GM20431 (cell line): ENCODE results near the gene PAWR.
"Not testable (repeated sequence)": the region's sequence is repeated elsewhere in the genome, so short reads cannot be mapped to it uniquely, and the experiment has no call there.

Experiments
- in situ Hi-C: fragments of 300-500 bp; cut with MseI, MboI; formaldehyde crosslinking; loops from one replicate; pipeline ENCODE4 v1.15.0; 2020; ENCODE audit warnings: low sequenced_read_pairs; ENCODE audit not compliant: unreplicated experiment

The PAWR gene

DNA sequence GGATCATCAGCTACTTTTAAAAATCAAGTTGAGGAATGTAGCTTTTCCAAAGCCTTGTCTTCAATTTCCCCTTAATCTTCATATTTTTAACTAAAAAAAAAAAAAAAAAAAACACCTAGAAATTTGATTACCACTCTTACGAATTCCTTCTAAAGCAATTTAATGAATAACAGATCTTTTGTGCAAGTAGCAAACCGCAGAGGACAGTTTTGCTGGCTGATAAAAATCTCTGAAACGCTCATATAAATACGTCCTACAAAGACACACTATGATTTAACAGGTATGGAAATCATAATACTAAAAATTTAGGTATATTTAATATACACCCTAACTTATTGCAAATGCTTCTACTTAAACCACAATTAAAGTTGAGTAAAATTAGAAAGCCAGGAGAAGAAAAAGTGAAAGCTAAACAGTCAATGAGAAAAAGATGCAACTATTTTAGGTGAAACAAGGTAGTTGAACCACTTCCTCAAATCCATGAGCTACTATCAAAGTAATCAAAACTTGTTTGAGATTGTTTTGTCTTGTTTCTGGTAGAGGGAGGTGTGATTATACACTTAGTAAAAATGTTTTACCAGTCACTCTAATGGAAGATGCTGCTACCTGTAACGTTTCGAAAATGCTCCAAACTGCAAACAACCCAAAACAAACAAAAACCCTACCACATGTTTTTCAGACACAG, 2.2 kb downstream of the PAWR start:
- in situ Hi-C loops = no loop called here

DNA sequence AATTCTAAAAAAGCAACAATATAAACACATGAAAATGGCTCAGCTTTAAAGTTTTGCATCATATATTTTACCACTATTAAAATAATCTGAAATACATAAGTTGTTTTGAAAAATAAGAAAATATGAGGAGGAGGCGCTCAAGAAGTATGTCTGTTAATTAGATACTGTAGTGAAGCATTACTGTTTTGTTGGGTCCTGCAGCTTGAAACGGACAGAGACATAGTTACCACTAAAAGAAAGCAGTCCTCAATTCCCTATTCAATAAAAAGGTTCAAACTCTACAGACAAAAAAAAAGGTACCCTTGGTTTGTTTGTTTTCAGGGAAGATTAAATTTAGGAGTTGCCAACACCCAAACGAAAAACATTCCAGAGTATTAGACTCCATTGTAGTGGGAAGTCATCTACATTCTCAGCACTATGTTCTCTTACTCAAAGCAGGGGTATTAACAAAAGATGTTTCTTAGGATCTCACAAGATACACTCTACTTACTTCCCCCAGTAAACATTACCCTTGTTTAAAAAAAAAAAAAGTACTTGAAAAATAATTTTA, 3.0 kb downstream of the PAWR start:
- in situ Hi-C loops = no loop called here

DNA sequence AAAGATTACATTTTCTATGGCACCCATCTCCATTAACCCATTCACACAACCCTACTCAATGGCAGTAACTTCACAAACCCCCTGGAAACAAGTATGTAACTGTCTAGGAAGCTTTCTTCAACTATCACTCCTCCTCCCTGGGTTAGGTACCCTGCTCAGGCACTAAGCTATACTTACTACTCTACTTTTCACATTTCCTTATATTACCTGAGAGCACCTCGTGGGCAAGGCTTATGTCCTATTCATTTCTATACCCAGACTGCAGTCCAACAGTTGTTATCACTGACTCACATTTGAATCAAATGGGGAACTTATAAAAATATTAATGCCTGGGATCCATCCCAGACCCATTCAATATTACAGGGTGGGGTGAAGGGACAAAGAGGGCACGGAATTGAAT, 4.6 kb downstream of the PAWR start:
- in situ Hi-C loops = no loop called here

DNA sequence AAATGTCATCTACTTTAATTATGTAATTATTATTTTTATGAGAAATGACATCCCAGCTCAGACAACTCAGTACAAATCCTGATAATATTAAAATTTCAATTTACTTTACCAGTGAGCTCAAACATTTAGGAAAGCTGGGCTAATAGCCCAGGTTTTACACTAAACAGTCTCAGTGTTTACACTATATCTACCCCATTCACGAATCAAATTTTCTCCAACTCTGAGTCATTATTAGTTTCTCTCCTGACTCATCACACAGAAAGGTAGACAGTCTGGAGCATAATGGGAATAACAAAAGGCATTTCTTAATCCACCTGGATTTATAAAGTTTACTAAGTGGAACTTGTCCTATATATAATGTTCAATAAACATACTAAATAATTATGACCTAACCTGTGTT, 5.7 kb downstream of the PAWR start:
- in situ Hi-C loops = no loop called here

DNA sequence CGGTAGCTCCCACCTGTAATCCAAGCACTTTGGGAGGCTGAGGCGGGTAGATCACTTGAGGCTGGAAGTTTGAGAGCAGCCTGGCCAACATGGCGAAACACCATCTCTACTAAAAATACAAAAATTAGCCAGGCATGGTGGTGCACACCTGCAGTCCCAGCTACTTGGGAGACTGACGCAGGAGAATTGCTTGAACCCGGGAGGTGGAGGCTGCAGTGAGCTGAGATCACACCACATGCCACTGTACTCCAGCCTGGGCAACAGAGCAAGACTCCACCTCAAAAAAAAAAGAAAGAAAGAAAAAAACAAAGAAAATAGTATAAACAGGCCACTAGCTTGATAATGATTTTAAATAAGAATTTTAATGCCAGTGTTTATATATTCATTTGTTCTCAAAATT, 6.4 kb downstream of the PAWR start:
- in situ Hi-C loops = not testable (repeated sequence)

DNA sequence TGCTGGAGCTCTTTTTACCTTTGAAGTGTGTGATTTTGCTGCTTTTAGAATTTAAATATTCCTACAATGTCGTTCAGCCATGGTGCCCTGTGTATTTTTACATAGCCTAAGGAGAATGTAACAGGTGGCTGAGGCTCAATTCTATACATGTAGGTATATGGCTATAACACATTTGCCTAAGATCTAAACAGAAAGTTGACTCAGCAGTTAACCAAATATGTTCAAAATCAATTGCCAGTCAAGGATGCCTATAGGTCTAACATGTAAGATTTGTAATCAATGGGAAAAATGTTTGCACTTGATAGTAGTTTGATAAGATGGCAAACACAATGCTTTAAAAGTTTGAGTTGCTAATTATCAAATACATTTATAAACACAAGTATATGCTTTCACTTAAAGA, 8.2 kb downstream of the PAWR start:
- in situ Hi-C loops = no loop called here

DNA sequence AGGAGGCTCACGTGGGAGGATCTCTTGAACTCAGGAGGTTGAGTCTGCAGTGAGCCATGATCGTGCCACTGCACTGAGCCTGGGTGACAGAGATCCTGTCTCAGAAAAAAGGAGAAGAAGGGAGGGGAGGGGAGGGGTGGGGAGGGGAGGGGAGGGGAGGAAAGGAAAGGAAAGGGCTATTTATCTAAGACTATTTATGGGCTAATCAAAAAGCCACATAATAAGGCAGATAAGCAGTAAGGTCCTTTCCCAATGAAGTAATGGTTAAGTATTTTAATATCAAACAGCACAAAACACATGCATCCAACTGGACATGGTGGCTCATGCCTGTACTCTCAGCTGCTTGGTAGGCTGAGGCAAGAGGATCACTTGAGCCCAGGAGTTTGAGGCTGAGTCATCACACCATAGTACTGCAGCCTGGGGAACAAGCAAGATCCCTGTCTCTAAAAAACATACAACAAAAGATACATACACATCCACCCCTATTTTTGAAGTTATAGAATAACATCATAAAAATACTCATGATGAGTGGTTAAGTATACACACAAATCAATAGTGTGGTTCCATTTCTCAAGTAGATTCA, 9.7 kb downstream of the PAWR start:
- in situ Hi-C loops = no loop called here

DNA sequence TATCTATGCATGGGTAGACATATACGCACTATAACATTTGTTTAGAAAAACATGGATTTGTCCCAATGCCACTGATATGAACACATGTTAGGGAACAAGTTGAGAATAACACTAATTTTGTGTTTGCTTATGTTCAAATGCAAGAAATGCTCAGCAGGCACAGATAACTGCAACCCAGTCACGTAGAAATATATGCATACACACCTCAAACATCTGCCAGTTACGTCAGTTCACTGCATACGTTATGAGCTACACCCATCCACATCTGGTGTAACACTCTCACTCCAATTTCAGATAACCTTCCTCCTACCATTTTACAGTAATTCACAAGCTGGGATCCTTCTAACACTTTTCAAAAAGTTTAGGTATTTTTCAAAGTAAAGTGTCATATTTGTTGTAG, 10.7 kb downstream of the PAWR start:
- in situ Hi-C loops = no loop called here

DNA sequence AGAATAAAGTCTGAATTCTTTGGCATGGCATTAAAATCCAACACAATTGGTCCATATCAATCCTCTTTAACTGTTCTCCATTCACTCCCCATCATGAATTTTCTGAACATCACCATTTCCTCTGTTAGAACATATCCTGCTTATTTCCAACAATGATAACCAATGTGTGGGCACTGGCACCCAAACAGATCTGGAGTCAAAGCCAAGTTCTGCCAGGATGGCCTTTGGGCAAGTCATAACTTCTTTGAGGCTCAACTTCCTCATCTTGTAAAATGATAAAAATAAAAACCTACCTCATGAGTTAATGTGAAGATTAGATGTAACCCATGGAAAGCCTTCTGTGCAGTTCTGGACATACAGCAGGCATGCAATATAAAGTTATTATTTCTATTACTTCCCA, 12.5 kb downstream of the PAWR start:
- in situ Hi-C loops = no loop called here

DNA sequence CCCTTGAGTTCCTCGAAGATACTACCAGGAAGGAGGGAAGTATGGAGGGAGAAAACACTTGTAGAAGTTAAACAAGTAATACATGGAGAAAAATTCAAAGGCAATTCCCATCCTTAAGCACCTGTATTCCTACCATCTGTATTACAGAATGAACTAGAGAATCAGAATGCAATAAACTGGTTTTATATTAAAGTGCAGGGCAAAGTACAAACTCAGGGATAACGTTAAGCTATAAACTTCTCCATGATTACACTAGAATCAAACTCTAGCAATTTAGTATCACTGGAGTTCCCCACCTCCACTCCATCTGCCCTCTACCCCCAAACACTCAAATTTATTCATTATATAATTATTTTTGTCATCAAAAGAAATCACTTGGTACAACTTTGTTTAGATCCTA, 13.1 kb downstream of the PAWR start:
- in situ Hi-C loops = no loop called here

DNA sequence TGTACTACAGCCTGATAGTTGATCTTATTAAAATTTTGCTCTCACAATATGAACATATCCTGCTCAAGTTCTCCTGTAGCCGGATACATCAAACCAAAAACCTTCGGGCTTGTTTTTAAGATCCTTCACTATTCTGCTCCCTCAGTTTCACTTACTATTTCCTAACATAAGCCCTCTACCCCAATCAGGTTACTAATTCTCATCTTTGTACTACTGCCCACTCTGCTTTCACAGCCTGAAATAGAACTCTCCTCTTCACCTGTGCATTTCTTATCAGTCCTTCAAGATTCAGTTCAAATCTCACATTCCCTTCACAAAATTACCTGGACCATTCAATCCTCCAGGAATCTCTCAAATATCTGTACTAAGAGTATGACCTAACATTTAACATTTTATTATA, 14.2 kb downstream of the PAWR start:
- in situ Hi-C loops = no loop called here

DNA sequence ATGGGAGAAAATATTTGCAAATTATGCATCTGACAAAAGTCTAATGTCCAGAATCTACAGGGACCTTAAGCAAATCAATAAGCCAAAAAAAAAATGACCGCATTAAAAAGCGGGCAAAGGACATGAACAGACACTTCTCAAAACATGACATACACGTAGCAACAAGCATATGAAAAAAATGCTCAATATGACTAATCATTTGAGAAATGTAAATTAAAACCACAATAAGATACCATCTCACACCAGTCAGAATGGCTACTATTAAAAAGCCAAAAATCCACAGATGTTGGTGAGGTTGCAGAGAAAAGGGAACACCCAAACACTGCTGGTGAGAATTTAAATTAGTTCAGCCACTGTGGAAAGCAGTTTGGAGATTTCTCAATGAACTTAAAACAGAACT, 16.1 kb downstream of the PAWR start:
- in situ Hi-C loops = no loop called here

DNA sequence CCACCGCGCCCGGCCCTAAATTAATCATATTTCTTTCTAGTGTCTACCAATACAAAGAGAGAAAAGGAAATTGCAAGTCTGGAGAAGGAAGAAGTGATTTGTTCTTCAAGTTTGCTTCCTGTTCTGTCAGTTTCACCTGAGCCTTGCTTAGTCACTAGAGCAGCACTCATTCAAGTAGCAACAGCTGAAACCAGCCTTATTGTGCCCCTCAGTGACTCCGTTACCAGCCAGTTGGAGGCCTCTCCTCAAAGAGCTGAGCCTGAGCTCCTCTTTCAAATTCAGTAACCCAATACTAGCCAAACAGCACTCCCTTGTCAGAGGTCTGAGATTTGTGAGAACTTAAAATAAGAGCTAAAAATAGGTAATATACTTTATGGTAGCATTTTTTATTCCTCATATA, 17.4 kb downstream of the PAWR start:
- in situ Hi-C loops = no loop called here

DNA sequence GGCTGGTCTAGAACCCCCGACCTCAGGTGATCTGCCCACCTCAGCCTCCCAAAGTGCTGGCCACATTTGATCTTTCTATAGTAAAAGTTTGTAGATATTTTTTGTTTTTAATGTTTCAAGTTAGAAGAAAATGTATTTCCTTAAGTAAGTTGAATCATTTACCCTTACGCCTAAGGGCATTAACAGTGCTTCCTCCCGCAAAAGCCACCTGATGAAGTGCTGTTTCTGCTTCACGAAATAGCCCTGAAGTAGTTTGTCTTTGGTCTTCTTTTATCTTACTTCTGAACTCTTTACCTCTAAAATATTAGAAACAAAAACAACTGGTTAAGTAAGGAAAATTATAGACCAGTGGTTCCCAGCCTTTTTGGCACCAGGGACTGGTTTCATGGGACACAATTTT, 22.7 kb downstream of the PAWR start:
- in situ Hi-C loops = no loop called here

DNA sequence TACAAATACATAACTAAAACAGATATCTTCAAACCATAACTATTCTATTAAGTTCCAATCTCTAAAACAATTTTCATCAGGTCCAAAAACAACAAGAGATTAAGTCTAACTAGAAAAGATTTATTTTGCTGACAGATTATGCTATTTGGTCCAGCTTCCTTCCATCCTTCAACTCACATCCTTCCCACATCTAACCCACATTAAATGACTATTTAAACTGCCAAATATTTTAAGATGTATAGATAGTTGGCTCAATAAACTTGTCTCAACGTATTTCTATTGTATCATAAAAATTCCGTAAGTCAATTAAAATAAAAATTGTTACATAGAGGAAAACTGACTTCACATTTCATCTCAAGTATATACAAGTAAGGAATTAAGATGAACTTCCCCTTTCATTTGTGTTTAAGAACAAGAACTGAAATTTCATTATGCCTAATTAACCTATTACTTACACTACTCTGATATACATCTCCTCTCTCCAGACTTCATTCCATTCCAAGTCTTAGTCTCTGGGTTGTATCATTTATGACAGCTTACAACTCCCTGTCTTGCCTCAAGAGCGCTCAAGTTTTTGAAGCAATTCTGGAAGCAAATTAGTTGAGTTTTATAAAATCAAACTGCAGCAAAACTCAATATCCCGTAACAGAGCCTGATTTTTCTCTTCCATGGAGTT, 25.4 kb downstream of the PAWR start:
- in situ Hi-C loops = no loop called here

DNA sequence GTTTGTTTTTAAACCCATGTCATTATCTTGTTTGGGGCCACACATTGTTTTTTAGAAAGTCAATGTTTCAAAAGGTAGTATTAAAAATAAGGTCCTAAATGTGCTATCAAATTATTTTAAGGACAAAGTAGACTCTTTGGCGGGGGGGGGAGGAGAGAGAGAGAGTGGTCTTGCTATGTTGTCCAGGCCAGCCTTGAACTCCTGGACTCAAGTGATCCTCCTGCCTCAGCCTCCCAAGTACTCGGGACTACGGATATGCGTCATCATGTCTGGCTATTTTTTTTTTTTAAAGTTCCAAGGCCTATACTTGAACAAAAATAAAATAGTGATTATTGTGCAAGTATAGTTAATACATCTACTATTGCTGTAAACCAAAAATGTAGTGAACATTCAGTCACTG, 26.2 kb downstream of the PAWR start:
- in situ Hi-C loops = no loop called here

DNA sequence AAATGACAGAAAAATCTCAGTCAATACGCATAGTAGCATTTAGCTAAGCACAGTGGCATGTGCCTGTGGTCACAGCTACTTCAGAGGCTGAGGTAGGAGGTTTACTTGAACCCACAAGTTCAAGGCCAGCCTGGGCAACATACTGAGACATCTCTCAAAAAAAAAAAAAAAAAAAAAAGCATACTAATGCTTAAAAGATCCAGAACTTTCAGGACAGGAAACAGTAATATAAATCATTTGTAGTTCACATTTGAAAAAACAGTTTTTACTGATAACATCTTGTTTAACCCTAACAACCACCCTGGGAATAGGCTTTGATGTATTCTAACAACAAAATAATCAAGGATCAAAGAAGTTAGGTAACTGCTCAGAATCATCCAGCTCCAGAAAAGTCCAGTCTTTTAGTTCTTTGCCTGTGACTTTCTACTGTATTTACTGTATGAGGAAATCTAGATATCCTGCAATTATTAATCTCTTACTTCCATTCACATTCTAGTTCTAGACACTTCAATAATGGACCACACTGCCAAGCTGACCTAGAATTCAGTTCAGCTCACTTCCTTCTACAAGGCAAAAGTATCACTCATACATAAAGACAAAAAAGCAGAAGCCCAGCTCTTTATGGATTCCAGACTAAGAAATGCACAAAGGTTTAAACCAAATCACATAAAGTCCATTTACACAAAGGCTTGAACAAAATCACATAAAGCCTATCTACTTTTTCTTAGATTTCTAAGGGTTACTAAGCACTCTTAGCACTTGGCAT, 28.5 kb downstream of the PAWR start:
- in situ Hi-C loops = no loop called here

DNA sequence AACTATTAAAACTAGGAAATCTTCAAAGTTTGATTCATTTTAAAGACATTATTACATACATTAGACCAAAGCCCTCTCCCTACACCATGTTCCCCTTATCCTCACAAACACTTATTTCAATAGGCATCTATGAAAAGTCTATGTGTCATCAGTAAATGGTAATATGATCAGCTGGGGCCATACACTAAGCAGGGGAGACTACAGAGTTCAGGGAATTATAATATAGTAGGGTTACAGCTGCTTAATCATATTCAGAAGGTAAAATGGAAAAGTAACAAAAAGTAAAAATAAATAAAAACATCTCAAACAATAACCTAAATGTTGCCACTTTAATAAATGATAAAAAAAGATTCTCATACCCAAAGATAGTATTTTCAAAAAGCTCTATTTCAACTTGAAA, 29.1 kb downstream of the PAWR start:
- in situ Hi-C loops = no loop called here

DNA sequence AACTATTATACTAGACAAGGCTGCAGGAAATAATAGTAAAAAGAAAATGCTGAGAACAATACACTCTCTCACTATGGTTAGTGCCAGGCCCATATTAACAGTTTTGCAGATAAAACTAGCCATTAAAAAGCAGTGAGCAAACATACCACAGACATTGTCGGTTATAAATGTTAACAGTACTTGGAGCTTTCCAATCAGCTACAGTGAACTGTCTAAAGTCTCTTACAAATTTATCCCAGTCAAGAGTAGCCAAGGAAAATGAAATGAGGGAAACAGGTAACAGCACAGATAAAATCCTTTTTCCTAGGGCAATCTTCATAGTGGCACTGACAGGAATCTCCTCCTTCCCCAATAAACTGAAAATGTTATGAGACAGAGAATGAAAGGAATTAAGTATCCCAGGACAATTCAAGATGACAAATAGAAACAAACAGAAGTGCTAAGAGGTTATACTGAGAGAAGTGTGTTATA, 30.8 kb downstream of the PAWR start:
- in situ Hi-C loops = no loop called here

DNA sequence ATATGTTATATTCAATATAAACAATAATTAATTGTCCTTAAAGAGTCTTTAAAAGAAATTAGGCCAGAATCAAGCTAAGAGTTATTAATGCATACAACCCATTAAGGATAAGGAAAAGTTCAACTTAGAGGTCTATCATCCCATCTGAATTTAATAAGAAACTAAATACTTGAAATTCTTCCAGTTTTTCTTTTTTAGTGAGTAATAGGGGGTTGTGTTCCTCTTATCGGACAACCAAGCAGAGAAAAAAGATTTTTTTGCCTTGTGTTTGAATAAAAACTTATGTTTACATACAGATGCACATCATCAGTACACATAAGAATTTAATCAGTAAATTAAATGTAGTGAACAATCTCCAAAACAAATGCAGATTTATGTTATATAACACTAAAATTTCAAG, 32.5 kb downstream of the PAWR start:
- in situ Hi-C loops = no loop called here

DNA sequence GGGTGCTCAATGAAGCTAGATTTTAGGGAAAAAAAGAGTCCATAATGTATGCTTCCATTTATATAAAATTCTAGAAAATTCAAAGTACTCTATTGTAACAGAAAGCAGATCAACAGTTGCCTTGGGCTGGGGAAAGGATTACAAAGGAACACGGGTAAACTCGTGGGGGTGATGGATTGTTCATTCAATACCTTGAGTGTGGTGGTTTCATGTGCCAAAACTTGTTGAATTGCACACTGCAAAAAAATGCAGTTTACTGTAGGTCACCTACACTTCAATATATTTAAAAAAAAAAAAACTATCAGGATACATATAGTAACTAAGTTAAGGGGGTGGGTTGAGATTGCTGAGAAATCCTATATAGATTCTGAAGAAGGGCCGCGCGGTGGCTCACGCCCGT, 33.6 kb downstream of the PAWR start:
- in situ Hi-C loops = no loop called here
